ENCODE data around the gene YAP1.

GRCh38 chr11:102111011-102111786, 952 bp downstream of the YAP1 start:
- peak; percentile 13; the same call in 1 of the 2 replicates for TF ChIP-seq CTCF (IDR thresholded peaks at IDR 0.05; ENCODE audit: low read length)
- TF ChIP-seq EZH2phosphoT487 (IDR thresholded peaks at IDR 0.05; ENCODE audit: low read length) = no peak

All from MM.1S (cell line).